GM19023 (cell line): ENCODE measurements around the gene UQCC2.

Experiments
- ATAC-seq: cut with Tn5 transposase; IDR thresholded peaks from one replicate; pipeline ENCODE4 v1.9.1; 2021; ENCODE audit warnings: mild to moderate bottlenecking, moderate library complexity; ENCODE audit not compliant: unreplicated experiment

Gene UQCC2

GRCh38 chr6:33692078-33692759 lies 19.3 kb downstream of the UQCC2 start:
- ATAC-seq: no peak

DNA sequence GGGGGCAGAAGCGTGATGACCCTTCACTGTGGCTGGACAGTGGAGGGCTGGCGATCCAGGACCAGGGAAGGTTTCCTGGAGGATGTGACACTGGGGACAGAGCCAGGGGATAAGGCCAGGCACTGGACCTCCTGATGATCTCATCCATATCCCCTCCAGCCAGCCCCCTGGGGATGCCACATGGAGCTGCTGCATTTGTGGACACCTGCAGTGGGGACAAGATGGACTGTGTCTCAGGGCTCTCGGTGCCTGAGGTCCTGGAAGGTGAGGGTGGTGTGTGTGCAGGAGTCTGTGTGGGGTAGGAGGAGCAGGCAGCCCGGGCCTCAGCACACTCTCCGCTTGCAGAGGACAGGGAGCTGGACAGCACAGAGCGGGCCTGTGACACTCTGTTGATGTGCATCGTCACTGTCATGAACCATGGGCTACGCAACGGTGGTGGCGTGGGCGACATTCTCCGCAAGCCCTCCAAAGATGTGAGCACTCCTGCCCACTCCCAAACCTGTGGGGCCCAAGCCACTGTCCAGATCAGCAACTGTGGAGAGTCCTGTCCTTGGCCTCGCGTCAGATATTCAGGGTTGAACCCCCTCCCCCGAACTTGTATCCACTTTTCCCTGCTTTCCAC lies 19.9 kb downstream of the UQCC2 start:
- no peak for ATAC-seq

- no peak for ATAC-seq
Measured at GRCh38 chr6:33690766-33691165, 20.7 kb downstream of the UQCC2 start.

DNA sequence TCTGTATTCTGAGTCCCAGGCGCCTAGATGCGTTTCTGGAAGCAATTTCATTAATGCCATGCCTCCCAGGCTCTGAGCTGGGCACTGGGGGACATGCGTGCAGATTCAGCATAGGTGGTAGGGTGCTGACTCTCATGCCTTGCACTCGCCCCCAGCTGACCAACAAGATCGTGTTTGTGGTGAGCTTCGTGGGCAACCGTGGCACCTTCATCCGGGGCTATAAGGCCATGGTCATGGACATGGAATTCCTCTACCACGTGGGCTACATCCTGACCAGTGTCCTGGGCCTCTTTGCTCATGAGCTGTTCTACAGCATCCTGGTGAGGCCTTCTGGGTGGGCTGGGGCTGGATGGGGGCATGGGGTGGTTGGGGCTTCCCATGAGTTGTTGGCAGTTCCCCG lies 21.6 kb downstream of the UQCC2 start:
- ATAC-seq: no peak

GRCh38 chr6:33689148-33689494 lies 22.4 kb downstream of the UQCC2 start:
- ATAC-seq: no peak

- ATAC-seq: no peak
Measured at GRCh38 chr6:33688451-33689147, 22.9 kb downstream of the UQCC2 start.

GRCh38 chr6:33688006-33688405 lies 23.5 kb downstream of the UQCC2 start:
- ATAC-seq: no peak

DNA sequence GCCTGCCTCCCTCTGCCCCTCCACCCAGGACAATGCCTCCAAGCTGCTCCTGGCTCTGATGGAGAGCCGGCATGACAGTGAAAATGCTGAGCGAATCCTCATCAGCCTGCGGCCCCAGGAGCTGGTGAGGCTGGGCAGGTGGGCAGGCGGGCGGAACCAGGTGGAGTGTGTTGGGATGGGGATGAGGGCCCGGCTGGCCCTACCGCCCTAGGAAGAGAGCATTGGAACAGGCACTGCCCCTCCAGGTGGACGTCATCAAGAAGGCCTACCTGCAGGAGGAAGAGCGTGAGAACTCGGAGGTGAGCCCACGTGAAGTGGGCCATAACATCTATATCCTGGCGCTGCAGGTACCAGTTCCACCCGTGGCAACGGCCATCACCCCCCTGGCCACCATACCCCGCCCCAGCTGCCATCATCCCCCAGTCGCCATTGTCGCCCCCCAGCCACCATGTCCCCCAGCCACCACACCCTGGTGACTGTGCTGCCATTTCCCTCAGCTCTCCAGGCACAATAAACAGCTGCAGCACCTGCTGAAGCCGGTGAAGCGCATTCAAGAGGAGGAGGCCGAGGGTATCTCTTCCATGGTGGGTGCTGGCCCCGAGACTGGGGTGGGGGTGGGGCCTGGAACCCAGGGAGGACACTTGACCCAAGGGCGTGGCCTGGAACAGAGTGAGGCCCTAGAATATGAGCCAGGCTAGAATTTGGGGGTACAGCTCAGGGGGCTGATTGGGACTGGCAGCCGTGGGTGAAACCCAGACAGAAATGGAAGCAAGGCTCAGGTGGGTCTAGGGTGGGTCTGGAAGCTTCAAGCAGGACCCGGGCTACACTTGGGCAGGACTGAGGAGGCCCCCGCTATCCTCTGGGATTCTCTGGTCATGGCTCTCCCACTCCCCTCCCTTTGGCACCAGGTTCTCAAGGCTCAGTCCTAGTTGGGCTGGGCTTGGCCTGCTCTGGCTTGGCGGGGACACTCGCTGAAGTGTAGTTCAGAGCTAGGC lies 24.2 kb downstream of the UQCC2 start:
- ATAC-seq: no peak

DNA sequence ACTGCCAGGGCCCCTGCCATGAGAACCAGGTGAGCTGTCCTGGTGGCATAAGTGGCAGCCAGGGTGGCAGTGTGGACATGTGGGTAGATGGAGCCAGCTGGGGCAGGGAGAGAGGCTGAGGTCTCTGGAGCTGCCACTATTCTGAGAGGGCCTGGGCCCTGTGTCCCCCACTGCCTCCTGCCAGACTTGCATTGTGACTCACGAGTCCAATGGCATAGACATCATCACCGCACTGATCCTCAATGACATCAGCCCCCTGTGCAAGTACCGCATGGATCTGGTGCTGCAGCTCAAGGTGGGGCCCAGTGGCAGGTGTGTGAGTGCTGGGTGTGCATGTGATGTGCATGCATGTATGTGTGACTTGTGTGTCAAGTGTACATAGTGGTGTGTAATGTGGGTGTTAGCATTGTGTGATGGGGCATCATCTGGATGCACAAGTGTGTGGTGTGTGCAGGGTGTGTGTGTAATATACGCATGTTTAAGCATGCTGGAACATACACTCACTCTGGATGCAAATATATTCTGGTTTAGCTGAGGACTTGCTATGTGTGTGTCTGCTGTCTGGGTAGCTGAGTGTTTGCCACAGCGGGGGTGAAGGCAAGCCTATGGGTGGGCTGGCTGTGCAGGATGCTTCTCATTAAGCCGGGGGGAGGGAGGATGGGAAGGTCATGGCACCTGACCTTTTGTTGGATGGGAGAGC lies 25.1 kb downstream of the UQCC2 start:
- ATAC-seq: no peak

DNA sequence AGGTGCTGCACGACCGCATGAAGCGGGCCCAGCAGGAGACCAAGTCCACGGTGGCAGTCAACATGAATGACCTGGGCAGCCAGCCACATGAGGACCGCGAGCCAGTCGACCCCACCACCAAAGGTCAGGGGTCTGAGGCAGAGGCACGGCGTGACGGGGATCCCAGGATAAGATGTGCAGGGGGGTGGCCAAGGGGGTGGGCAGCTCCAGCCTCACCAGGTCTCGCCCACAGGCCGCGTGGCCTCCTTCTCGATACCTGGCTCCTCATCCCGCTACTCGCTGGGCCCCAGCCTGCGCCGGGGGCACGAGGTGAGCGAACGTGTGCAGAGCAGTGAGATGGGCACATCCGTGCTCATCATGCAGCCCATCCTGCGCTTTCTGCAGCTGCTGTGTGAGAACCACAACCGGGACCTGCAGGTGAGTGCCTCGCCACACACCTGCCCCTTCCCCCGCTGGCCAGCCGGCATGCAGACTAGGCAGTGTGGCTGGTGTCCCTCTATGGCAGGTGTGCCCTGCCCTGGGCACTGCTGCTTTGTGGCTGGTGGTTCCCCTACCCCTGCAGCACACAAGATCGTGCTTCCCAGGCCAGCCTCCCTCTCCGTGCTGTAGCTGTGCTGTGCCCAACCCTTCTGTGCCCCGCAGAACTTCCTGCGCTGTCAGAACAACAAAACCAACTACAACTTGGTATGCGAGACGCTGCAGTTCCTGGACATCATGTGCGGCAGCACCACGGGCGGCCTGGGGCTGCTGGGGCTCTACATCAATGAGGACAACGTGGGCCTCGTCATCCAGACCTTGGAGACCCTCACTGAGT lies 25.9 kb downstream of the UQCC2 start:
- ATAC-seq: no peak

DNA sequence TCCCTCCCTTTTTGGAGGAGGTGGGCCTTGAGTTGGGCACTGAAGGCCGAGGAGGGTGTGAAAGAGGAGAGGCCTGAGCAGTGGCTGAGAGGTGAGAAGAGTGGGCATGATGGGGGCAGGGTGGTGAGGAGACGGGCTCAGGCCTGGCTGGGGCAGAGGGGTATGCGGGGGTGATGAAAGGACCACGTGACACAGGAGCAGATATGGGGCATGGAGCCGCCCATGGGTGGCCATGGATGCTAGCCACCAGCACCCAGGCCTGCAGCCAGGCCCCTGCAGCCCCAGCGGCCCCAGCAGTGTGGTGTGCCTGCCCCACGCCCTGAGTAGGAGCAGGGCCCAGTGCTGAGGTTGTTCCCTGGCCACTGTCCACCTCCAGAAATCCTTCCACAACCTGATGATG lies 26.5 kb downstream of the UQCC2 start:
- ATAC-seq: no peak

DNA sequence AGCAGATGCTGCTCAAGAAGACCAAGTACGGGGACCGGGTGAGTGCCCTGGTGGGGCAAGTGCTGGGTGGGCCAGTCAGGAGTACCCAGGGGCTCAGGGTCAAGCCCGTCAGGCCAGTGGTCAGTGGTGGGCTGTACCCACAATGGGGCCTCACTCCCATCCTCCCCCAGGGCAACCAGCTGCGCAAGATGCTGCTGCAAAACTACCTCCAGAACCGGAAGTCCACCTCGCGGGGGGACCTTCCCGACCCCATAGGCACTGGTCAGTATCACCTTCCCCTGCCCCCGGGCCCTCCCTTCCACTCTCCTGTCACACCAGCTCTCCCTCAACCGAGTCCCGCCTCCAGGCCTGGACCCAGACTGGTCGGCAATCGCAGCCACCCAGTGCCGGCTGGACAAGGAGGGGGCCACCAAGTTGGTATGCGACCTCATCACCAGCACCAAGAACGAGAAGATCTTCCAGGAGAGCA lies 27.0 kb downstream of the UQCC2 start:
- ATAC-seq: no peak

DNA sequence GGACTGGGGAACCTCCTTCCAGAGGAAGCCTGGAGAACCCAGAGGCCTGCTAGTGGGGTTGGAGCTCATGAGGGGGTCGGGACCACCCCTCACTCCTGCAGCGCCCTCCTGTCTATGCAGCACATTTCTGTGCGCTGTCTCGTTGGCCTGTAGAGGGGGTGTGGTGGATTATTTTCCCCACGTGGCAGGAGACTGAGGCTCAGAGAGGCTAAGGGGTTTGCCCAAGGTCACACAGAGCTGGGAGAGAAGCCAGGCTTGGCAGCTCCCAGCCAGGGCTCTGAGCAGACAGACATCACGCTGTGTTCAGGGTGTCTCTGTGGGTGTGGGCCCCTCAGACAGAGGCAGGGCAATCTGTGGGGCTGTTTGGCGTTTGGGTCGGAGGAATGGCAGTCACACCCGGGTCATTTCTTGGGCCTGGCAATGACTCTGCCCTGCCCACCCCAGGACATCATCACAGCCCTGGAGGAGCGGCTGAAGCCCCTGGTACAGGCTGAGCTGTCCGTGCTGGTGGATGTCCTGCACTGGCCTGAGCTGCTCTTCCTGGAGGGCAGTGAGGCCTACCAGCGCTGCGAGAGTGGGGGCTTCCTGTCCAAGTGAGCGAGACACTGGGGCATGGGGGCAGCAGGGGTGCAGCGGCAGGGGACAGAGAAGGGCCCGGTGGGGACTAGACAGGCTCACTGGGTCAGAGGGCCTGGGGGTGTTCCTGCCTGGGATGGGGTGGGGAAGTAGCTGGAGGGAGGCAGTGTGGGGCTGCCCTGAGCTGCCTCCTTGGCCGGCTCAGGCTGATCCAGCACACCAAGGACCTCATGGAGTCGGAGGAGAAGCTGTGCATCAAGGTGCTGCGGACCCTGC lies 27.7 kb downstream of the UQCC2 start:
- ATAC-seq: no peak

- ATAC-seq: no peak
Measured at GRCh38 chr6:33683051-33683571, 28.4 kb downstream of the UQCC2 start.

- ATAC-seq: no peak
Measured at GRCh38 chr6:33682341-33682740, 29.2 kb downstream of the UQCC2 start.

- ATAC-seq: no peak
Measured at GRCh38 chr6:33679761-33680160, 31.7 kb downstream of the UQCC2 start.

DNA sequence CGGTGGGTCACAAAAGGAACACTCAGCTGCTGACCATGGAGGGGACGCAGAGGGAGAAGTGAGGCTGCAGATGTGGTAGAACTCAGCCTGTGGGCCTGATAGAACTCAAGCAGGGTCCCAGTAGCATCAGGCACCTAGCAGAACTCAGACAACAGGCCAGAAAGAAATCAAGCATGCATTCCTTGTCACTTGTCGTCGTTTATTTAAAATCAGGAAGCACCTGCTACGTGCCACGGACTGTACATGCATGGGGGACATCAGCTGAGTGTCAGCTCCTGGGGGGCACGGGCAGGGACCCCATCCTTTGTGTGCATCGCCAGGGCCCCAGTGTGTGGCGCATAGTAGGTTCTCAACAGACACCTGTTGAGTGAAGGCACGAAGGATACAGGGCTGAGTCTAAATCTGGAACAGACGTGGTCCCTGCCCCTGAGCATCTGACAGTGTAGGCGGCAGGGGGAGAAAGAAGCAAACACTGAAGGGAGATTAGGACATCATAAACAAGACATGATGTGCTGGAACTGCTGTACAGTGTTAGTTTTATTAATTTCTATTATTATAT lies 32.5 kb downstream of the UQCC2 start:
- ATAC-seq: no peak
